ENCODE data around the gene MYL12A. TPM values are rescaled to one million over a fixed set of nuclear protein-coding genes. Genes with fewer than 3 reads are reported as not detected.

MYL12A gene
- total and polyA plus RNA-seq, 2 experiments from 2014 or later = 152 to 420 TPM

DNA sequence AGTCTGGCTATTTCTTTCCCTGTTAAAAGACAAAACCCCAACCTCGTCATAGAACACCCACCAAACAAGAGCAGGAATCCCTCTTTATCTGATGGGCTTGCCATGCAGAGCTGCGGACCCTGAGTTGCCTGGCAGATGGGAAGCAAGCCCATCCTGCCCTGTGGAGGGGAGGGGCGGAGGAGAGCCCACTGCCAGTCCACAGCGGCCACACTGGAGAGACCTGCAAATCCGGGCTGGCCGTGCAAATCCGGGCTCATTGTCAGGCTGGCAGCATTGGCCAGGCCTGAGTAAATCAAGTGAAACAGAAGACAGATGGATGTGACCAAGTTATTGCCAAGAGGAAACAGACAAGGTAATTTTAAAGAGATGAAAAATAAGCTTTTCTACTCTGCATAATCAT is 36.3 kb downstream of the MYL12A start:
- Histone ChIP-seq H3K4me3 (no peak overlapping the region), H3K27me3 (no peaks in the 10 kb centered on the region), H3K9me3 (ENCODE audit: low read depth) (no peaks in the 10 kb centered on the region), H3K27ac (no peak overlapping the region), H3K36me3 (no peaks in the 10 kb centered on the region), H3K4me1 (ENCODE audit: low read depth) (no peaks in the 10 kb centered on the region)
- DNase-seq (ENCODE audit: low read depth in 1 of 2, low spot score in 1 of 2) = no peak
- TF ChIP-seq, protein P1, sequence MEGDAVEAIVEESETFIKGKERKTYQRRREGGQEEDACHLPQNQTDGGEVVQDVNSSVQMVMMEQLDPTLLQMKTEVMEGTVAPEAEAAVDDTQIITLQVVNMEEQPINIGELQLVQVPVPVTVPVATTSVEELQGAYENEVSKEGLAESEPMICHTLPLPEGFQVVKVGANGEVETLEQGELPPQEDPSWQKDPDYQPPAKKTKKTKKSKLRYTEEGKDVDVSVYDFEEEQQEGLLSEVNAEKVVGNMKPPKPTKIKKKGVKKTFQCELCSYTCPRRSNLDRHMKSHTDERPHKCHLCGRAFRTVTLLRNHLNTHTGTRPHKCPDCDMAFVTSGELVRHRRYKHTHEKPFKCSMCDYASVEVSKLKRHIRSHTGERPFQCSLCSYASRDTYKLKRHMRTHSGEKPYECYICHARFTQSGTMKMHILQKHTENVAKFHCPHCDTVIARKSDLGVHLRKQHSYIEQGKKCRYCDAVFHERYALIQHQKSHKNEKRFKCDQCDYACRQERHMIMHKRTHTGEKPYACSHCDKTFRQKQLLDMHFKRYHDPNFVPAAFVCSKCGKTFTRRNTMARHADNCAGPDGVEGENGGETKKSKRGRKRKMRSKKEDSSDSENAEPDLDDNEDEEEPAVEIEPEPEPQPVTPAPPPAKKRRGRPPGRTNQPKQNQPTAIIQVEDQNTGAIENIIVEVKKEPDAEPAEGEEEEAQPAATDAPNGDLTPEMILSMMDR (IDR thresholded peaks at IDR 0.05; ENCODE audit: low read depth, low read length) = no peak

DNA sequence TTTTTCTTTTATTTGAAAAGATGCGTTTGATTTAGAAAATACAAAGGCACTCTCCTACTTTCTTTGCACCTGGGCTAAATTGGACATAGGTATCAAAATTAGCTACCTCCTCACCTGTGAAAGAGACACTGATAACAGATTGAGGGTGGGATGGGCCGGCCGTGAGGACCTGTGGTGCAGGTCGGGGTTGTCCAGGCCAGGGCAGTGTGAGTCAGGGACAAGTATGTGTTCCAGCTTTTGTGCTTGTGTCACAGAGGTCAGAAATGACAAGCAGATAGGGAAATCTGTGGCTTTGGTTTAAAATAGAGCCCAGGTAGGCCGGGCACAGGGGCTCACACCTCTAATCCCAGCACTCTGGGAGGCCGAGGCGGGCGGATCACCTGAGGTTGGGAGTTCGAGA is 36.9 kb downstream of the MYL12A start:
- no peak for DNase-seq (ENCODE audit: low read depth in 1 of 2, low spot score in 1 of 2)
- H3K4me3 ChIP-seq = no peak overlapping the region
- H3K27ac ChIP-seq = no peak overlapping the region
- TF ChIP-seq, protein P1 (IDR thresholded peaks at IDR 0.05; ENCODE audit: low read depth, low read length) = no peak
- H3K9me3 ChIP-seq (ENCODE audit: low read depth) = no peaks in the 10 kb centered on the region
- no peaks in the 10 kb centered on the region for H3K36me3 ChIP-seq
- H3K27me3 ChIP-seq = no peaks in the 10 kb centered on the region
- no peaks in the 10 kb centered on the region for H3K4me1 ChIP-seq (ENCODE audit: low read depth)

DNA sequence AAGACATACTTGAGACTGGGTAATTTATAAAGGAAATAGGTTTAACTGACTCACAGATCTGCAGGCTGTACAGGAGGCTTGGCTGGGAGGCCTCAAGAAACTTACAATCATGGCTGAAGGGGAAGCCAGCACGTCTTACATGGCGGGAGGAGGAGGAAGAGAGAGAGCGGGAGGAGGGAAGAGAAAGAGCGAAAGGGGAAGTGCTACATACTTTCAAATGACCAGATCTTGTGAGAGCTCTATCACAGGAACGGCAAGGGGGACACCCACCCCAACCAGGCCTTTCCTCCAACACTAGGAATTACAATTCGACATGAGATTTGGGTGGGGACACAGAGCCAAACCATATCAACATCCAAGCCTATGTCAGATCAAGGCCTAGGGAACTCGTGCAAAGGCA is 38.6 kb downstream of the MYL12A start:
- no peaks in the 10 kb centered on the region for H3K27me3 ChIP-seq
- TF ChIP-seq, protein P1 (IDR thresholded peaks at IDR 0.05; ENCODE audit: low read depth, low read length) = no peak
- H3K4me1 ChIP-seq (ENCODE audit: low read depth) = no peaks in the 10 kb centered on the region

DNA sequence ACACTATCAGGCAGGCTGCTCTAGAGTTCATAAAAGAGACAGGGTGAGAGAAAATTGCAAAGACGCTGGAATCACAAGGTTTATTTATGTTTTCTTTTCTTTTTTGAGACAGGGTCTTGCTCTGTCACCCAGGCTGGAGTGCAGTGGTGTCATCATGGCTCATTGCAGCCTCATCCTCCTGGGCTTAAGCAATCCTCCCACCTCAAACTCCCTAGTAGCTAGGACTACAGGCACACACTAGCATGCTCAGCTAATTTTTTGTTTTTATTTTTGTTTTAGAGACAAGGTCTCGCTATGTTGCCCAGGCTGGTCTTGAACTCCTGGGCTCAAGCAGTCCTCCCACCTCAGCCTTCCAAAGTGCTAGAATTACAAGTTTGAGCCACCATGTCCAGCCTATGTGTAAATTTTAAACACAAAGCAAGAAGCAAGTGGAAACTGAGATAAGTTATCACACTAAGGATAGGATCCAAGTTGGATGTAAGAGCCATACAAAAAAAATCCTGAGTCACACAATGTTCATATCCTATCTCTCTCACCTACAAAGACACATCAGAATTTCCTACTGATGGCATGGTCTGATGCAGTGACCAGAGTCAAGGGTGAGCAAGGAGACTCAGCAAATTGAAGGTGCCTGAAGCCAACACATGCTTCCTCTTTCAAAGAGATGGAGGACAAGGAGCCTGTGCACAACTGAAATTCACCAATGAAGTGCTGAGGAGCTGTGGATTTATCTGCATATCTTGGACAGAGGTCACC is 45.8 kb downstream of the MYL12A start:
- H3K36me3 ChIP-seq = no peaks in the 10 kb centered on the region
- TF ChIP-seq, protein P1 (IDR thresholded peaks at IDR 0.05; ENCODE audit: low read depth, low read length) = no peak
- peaks cover 5% of the 10 kb centered on the region for H3K4me1 ChIP-seq (ENCODE audit: low read depth)
- H3K27me3 ChIP-seq = no peaks in the 10 kb centered on the region
- no peak overlapping the region for H3K27ac ChIP-seq
- DNase-seq (ENCODE audit: low read depth in 1 of 2, low spot score in 1 of 2) = no peak
- H3K4me3 ChIP-seq = no peak overlapping the region
- no peaks in the 10 kb centered on the region for H3K9me3 ChIP-seq (ENCODE audit: low read depth)

More for the DNA sequence above, 38.6 kb downstream of the MYL12A start:
- no peak overlapping the region for H3K4me3 ChIP-seq
- H3K36me3 ChIP-seq = no peaks in the 10 kb centered on the region
- no peak for DNase-seq (ENCODE audit: low read depth in 1 of 2, low spot score in 1 of 2)
- no peak overlapping the region for H3K27ac ChIP-seq
- no peaks in the 10 kb centered on the region for H3K9me3 ChIP-seq (ENCODE audit: low read depth)

DNA sequence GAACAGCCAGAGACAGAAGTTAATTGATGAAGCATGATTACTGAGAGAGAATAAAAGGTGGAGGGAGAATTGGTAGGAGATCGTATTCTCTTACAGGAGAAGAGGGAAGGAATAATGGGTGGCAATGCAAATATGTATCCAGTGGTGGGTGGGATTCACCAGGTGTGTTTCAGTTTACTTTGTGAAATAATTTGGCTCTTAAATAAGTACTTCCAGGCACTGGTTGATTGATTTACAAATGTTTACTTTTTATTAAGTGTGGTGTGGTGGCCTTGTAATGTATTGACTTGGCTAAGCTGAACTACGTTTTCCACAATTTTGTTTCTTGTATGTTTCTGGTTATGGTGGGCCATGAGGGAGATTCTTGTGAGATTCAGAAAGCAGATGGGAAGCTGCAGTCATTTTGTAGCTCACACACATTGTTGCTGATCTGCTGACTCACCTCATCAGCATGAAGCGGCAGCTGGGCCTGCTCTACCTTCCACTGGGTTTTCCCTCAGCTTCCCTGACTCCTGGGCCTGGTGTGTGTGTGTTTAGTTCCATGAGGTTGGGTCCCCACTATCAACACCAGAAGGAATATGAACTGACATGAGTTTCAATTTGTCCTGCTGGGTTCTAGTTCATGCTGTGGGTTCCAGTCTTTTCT is 47.0 kb downstream of the MYL12A start:
- H3K36me3 ChIP-seq = no peaks in the 10 kb centered on the region
- DNase-seq (ENCODE audit: low read depth in 1 of 2, low spot score in 1 of 2) = no peak
- H3K27me3 ChIP-seq = no peaks in the 10 kb centered on the region
- H3K4me1 ChIP-seq (ENCODE audit: low read depth) = peaks cover 5% of the 10 kb centered on the region
- TF ChIP-seq, protein P1 (IDR thresholded peaks at IDR 0.05; ENCODE audit: low read depth, low read length) = no peak
- H3K4me3 ChIP-seq = no peak overlapping the region
- H3K27ac ChIP-seq = no peak overlapping the region
- H3K9me3 ChIP-seq (ENCODE audit: low read depth) = no peaks in the 10 kb centered on the region

Measured in cardiac muscle cell (in vitro differentiated cells and primary cell).